HT-29 (cell line): ENCODE results near the gene RSPRY1. TPM values are rescaled to one million over a fixed set of nuclear protein-coding genes. Genes with fewer than 3 reads are reported as not detected.

ENCODE experiments used
- total RNA-seq: library from RNA; depleted of rRNA; stranded (reverse); fragments of >200 nt; shearing (Covaris generic); gene quantifications from 2 replicates; pipeline ENCODE4 v1.2.3, GENCODE V29; 2014; rRNA removed

The RSPRY1 gene
- total RNA-seq, 1 experiment from 2014 or later: 20.7 TPM

Other genes starting within 250 kb of the RSPRY1 start
- gene CETP, start 224.4 kb upstream of the RSPRY1 start, total RNA-seq: not detected in 2 replicates
- gene NLRC5, start 196.8 kb upstream of the RSPRY1 start, total RNA-seq: 4.2 and 8.2 TPM in 2 replicates
- 40.5 and 44.2 TPM in 2 replicates for gene CPNE2, start 93.7 kb upstream of the RSPRY1 start, total RNA-seq
- 41.7 and 54.5 TPM in 2 replicates for gene PSME3IP1, start 290 bp upstream of the RSPRY1 start, total RNA-seq
- 6.8 and 10.5 TPM in 2 replicates for gene ARL2BP, start 58.9 kb downstream of the RSPRY1 start, total RNA-seq
- gene PLLP, start 98.3 kb downstream of the RSPRY1 start, total RNA-seq: 0.13 and 0.16 TPM in 2 replicates
- gene CCL22, start 172.5 kb downstream of the RSPRY1 start, total RNA-seq: not detected in 2 replicates
- 0.23 and 0.57 TPM in 2 replicates for gene CX3CL1, start 186.2 kb downstream of the RSPRY1 start, total RNA-seq
- gene CCL17, start 218.4 kb downstream of the RSPRY1 start, total RNA-seq: not detected in 2 replicates